Measurements from ENCODE around the gene CDO1. TPM values are rescaled to one million over a fixed set of nuclear protein-coding genes. Genes with fewer than 3 reads are reported as not detected.

Gene CDO1
- total RNA-seq, 2 donors from 2014 or later, result 7.6 to 11.7 TPM

DNA sequence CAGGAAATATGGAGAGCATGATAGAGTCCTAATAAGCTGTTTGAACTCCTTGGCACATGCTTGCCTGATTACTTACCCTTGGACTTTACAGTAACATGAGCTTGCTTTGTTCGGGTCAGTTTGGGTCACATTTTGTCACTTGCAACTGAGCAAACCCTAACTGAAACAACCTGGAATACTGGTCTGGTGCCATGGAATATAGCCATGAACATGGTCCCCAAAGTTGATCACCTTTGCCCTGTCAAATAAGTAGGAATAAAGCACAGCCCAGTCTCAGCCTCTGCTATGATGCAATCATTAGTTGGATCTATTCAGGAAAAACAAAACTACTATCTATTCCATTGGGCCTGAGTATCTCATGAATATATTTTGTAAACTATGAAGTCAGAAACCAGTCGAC lies 18.2 kb downstream of the CDO1 start:
- Mint-ChIP-seq H3K4me1 (peaks cover 8% of the 10 kb centered on the region), H3K36me3 (ENCODE audit: low read depth) (no peaks in the 10 kb centered on the region), H3K27ac (no peak overlapping the region), H3K9me3 (no peaks in the 10 kb centered on the region), H3K4me3 (no peak overlapping the region), H3K27me3 (ENCODE audit: insufficient read depth) (no peaks in the 10 kb centered on the region)
- no peaks in the 10 kb centered on the region for H3K9me3 ChIP-seq (ENCODE audit: control insufficient read depth, low read length)
- no peak for DNase-seq
- H3K27ac ChIP-seq (ENCODE audit: low read depth, low read length), result no peak overlapping the region
- no peak overlapping the region for H3K4me3 ChIP-seq (ENCODE audit: low read length)
- WGBS, 2 experiments (ENCODE audit: insufficient coverage in 1 of 2, insufficient read length in 1 of 2), result 97 to 100% methylated on average over 2 of the region's 2 CpGs
- H3K9ac ChIP-seq (ENCODE audit: extremely low read depth, low read length, poor library complexity, severe bottlenecking), result no peak overlapping the region
- TF ChIP-seq CTCF (conservative IDR thresholded peaks at IDR 0.05), result no peak
- no peaks in the 10 kb centered on the region for H3K4me1 ChIP-seq (ENCODE audit: control insufficient read depth, insufficient read depth, low read length)
- no peaks in the 10 kb centered on the region for H3K27me3 ChIP-seq (ENCODE audit: control insufficient read depth, insufficient read depth, low read length, poor library complexity, severe bottlenecking)
- H3K36me3 ChIP-seq (ENCODE audit: control insufficient read depth, insufficient read depth, low read length), result no peaks in the 10 kb centered on the region

- no peaks in the 10 kb centered on the region for H3K9me3 ChIP-seq (ENCODE audit: control insufficient read depth, low read length)
- Mint-ChIP-seq H3K4me3 (no peak overlapping the region), H3K9me3 (no peaks in the 10 kb centered on the region), H3K36me3 (ENCODE audit: low read depth) (no peaks in the 10 kb centered on the region), H3K27me3 (ENCODE audit: insufficient read depth) (peaks cover 5% of the 10 kb centered on the region), H3K4me1 (peaks cover 12% of the 10 kb centered on the region), H3K27ac (no peak overlapping the region)
- 88 to 92% methylated on average over 1 to 3 of the region's 3 CpGs for WGBS, 2 experiments (ENCODE audit: insufficient coverage in 1 of 2, insufficient read length in 1 of 2)
- no peak for DNase-seq
- no peak overlapping the region for H3K27ac ChIP-seq (ENCODE audit: low read depth, low read length)
- H3K36me3 ChIP-seq (ENCODE audit: control insufficient read depth, insufficient read depth, low read length), result no peaks in the 10 kb centered on the region
- H3K4me1 ChIP-seq (ENCODE audit: control insufficient read depth, insufficient read depth, low read length), result no peaks in the 10 kb centered on the region
- no peak overlapping the region for H3K9ac ChIP-seq (ENCODE audit: extremely low read depth, low read length, poor library complexity, severe bottlenecking)
- no peaks in the 10 kb centered on the region for H3K27me3 ChIP-seq (ENCODE audit: control insufficient read depth, insufficient read depth, low read length, poor library complexity, severe bottlenecking)
- H3K4me3 ChIP-seq (ENCODE audit: low read length), result no peak overlapping the region
- TF ChIP-seq CTCF (conservative IDR thresholded peaks at IDR 0.05), result no peak
Measured at GRCh38 chr5:115796656-115797055, 19.8 kb downstream of the CDO1 start.

DNA sequence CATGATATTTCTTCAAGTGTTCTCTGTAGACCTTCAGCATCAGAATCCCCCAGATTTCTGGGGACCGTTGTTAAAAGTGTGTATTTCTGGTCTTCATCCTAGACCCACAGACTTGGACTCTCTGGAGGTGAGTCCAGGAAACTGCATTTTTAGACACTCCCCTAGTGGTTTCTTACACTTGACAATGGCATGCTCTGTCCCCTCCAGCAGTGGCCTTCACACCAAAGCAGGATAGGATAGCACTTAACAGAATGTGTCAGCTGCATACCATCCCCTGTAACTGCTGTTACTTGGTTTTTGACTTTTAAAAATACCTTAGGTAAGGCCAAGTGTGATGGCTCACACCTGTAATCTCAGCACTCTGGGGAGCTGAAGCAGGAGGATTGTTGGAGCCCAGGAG lies 20.8 kb downstream of the CDO1 start:
- H3K27me3 Mint-ChIP-seq (ENCODE audit: insufficient read depth), result peaks cover 5% of the 10 kb centered on the region
- 90 to 100% methylated on average over 1 of the region's 1 CpG for WGBS, 2 experiments (ENCODE audit: insufficient coverage in 1 of 2, insufficient read length in 1 of 2)
- Histone ChIP-seq H3K4me3 (ENCODE audit: low read length) (no peak overlapping the region), H3K9ac (ENCODE audit: extremely low read depth, low read length, poor library complexity, severe bottlenecking) (no peak overlapping the region), H3K27me3 (ENCODE audit: control insufficient read depth, insufficient read depth, low read length, poor library complexity, severe bottlenecking) (no peaks in the 10 kb centered on the region), H3K36me3 (ENCODE audit: control insufficient read depth, insufficient read depth, low read length) (no peaks in the 10 kb centered on the region), H3K4me1 (ENCODE audit: control insufficient read depth, insufficient read depth, low read length) (no peaks in the 10 kb centered on the region), H3K27ac (ENCODE audit: low read depth, low read length) (no peak overlapping the region), H3K9me3 (ENCODE audit: control insufficient read depth, low read length) (no peaks in the 10 kb centered on the region)
- no peaks in the 10 kb centered on the region for H3K9me3 Mint-ChIP-seq
- no peak for DNase-seq
- H3K4me1 Mint-ChIP-seq, result peaks cover 12% of the 10 kb centered on the region
- no peak for TF ChIP-seq CTCF (conservative IDR thresholded peaks at IDR 0.05)
- H3K36me3 Mint-ChIP-seq (ENCODE audit: low read depth), result no peaks in the 10 kb centered on the region
- H3K4me3 Mint-ChIP-seq, result no peak overlapping the region
- H3K27ac Mint-ChIP-seq, result no peak overlapping the region
